ENCODE data around the gene AEN.

AEN gene

DNA sequence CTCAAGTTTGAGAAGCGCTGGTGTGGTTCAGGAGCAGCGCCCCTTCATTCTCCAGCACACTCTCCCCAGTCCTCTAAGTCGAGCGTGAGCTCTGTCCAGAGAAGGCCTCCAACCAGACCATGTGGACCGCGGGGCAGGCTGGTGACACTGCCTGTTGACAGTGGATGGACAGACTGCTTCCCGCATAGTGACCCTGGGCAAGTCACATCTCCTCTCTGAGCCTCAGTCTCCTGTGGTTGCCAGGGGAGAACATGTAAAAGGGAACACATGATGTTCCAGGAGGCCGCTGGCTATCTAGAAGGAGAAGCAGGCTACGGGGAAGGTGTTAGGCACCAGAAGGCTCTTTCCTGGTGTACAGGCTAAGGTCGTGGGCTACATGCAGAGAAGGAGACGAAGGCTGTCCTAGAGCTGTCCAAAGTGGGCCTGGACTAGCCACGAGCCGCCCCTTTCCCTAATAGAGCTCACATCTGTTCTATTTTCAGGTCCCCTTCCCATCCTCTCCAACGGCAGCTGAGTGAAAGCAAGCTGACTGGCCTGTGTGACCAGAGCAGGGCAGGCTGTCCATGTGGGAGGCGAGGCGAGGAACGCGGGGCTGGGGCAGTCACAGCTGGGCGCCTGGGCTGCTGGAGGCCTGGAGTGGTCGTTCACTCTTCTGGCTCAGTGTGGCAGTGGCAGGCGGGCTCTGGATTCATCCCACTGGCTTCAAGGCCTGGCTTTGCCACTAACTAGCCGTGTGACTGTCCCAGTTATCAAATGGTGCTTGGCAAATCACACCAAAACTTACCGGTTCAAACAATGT lies 28.8 kb downstream of the AEN start:
- no peak for DNase-seq (ENCODE audit: low spot score)

- DNase-seq (ENCODE audit: low spot score) = no peak
These were observed 29.4 kb downstream of the AEN start for GRCh38 chr15:88650556-88650955.

GRCh38 chr15:88651136-88651732 lies 30.1 kb downstream of the AEN start:
- no peak for DNase-seq (ENCODE audit: low spot score)

- no peak for DNase-seq (ENCODE audit: low spot score)
These were observed 30.8 kb downstream of the AEN start for GRCh38 chr15:88651971-88652370.

DNA sequence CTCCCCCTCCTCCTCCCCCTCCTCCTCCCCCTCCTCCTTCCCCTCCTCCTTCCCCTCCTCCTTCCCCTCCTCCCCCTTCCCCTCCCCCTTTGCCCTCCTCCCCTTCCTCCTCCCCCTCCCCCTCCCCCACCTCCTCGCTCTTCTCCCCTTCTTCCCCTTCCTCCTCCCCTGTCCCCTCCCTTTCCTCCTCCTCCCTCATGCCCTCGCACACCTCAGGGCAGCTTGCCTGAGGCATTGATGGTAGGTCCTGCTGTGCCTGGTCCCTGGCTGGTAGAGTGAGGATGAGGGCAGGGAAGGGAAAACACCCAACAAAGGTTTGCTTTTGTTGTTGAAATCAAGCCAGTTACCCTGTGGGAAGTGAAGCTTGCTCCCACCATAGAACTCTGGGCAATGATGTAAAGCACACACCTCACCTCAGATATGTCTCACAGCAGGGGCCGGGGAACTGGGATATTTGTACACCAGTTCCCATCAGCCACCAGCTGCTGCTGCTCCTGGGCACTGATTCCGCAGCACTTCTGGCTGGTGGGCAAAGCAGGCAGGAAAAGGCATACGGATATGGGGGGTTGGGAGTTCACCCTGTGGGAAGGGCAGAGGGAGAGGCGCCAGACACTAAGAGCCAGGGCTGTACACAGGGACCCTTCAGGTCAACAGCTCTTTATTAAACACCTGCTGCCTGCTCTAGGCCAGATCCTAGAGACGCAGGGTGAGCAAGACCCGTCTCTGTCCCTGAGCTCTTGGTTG lies 31.5 kb downstream of the AEN start:
- no peak for DNase-seq (ENCODE audit: low spot score)

DNA sequence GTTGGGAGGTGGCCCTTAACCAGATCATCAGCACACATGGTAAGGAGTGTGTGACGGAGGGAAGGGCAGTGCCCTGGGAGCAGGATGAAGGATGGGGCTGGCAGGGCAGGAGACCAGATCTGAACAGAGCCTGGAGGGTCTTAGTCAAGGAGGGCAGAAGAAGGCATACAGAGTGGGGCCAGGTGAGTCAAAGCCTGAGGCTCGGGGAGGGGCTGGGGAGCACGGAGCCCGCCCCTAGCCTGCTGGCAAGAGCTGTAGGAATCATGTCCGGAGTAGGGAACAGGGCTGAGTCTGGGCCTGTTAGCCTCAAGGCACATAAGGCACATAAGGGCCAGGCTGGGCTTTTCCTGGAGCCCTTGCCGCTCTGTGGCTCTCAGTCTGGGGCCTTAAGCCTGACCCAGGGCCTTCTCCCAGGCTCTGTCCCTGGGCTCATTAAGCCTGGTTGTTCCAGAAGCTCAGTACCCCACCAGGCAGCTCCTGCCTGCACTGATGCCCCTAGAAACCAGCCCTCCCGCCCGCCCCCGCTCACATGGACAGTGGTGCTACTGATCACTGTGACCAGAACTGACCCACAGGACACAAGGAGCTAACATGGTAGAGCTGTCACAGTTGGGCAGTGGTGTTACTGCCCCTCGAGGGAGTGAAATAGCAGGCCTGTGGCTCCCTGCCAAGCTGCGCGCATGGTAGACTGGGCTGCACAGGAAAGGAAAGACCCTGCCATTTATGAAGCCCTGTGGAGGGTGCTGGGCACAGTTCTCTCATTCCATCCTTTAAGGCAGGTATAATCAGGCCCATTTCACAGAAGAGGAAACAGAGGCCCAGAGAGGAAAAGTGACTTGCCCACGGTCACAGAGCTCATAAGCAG lies 32.3 kb downstream of the AEN start:
- no peak for DNase-seq (ENCODE audit: low spot score)

DNA sequence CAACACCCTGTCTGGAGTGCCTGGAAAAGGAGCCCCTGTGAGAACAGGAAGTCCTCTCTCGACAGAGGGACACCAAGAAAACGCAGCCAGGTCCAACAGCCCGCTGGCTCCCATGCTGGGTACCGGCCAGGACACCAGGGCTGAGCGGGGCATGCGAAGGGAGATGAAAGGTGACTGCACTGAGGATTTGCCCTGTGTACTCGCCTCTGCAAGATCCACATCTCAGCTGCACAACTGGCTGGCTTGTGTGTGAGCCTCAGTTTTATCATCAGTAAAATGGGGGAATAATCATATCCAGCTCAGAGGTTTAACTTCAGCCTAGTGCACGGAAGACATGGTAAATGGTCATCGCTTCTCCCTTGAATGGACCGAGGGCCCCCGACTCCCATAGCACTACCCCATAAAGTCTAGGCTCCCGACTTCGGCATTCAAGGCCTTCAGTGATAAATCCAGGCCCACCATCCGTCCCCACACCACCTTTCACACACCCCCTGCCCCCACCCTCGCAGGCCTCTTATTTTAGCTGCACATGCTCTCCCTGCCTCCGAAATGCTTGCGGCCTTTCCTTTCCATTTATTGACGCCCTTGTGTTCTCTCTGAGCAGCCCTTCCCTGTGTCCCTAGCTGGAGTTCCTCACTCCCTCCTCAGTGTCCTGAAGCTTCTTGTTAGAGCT lies 33.4 kb downstream of the AEN start:
- DNase-seq (ENCODE audit: low spot score) = no peak

DNA sequence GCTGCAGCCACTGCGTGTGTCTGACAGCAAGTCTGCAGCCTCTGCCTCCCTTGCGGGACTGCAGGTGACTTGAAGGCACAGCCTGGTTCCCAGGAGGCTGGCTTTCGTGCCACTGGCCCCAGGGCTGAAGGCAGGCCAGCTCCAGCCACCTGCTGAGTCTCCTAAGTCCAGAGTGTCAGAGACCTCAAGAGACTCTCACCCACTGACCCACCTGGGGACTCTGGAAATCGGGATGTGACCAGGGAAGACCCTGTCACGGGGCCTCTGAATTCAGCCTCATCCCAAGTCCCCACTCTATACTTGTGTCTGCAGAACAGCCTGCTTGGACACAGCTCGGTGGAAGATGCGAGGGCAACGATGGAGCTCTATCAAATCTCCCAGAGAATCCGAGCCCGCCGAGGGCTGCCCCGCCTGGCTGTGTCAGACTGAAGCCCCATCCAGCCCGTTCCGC lies 34.0 kb downstream of the AEN start:
- DNase-seq (ENCODE audit: low spot score) = no peak

DNA sequence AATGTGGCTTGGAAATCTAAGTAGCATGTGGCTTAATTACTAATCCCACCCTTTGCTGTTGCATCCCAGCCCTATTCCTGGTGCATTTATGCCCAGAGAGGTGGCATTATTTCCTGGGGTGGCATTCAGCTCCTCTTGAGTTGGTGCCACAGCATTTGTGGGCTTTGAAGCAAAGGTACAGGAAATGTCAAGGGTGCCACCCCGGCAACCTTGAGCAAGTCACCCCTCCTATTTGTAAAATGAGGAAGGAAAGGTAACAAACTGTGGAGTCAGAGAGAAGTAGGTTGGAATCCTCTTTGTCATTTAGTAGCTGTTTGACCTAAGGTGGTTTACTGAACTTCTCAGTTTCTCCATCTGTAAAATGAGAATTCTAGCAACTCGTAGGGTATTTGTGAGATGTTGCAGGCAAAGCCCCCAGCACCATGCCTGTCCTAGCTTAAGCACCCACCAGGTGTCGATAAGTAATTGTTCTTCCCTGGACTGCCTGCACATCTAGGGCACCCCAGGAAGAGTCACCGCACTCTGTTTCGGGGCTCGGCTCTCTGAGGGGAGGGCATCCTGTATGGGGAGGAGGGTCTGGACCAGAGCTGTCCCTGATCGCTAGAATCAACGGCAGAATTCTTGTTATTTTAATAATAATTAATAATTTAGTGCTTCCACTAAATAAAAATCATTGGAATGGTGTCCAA lies 34.8 kb downstream of the AEN start:
- DNase-seq (ENCODE audit: low spot score) = no peak

GRCh38 chr15:88656760-88657221 lies 35.7 kb downstream of the AEN start:
- no peak for DNase-seq (ENCODE audit: low spot score)

GRCh38 chr15:88657326-88658069 lies 36.4 kb downstream of the AEN start:
- peak; percentile 57 for DNase-seq (ENCODE audit: low spot score)

- DNase-seq (ENCODE audit: low spot score) = no peak
These were observed 37.2 kb downstream of the AEN start for GRCh38 chr15:88658070-88658965.

- DNase-seq (ENCODE audit: low spot score) = no peak
These were observed 38.1 kb downstream of the AEN start for GRCh38 chr15:88658972-88659931.

DNA sequence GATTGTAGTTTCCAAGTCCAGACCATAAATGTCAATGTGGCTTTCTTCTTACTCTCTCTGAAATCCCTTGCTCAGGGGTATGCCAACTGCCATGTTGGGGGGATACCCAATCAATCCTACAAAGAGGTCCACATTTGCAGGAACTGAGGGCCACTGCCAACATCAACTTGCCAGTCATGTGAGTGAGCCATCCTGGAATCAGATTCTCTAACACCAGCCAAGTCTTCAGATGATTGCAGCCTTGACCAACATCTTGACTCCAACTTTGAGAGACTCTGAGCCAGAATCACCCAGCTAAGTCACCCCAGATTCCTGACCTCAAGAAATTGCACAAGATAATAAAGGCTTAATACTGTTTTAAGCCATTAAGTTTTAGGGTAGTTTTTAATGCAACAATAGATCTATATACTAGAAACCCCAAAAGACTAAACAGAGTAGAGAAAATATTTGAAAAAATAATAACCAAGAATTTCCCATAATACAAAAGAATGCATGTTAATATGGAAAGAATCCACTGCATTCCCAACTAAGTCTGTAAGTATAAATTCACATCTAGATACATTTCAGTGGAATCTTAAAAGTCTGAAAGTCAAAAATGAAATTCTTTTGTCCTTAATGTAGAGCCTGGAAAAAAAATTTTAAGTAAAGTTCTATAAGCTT lies 40.0 kb downstream of the AEN start:
- DNase-seq (ENCODE audit: low spot score) = no peak

- DNase-seq (ENCODE audit: low spot score) = no peak
These were observed 40.8 kb downstream of the AEN start for GRCh38 chr15:88661761-88662556.

GRCh38 chr15:88663141-88663621 lies 42.0 kb downstream of the AEN start:
- DNase-seq (ENCODE audit: low spot score) = no peak
